ENCODE results near the gene NUP214.
"Not testable (repeated sequence)": the region's sequence is repeated elsewhere in the genome, so short reads cannot be mapped to it uniquely, and the experiment has no call there.

NUP214 gene

DNA sequence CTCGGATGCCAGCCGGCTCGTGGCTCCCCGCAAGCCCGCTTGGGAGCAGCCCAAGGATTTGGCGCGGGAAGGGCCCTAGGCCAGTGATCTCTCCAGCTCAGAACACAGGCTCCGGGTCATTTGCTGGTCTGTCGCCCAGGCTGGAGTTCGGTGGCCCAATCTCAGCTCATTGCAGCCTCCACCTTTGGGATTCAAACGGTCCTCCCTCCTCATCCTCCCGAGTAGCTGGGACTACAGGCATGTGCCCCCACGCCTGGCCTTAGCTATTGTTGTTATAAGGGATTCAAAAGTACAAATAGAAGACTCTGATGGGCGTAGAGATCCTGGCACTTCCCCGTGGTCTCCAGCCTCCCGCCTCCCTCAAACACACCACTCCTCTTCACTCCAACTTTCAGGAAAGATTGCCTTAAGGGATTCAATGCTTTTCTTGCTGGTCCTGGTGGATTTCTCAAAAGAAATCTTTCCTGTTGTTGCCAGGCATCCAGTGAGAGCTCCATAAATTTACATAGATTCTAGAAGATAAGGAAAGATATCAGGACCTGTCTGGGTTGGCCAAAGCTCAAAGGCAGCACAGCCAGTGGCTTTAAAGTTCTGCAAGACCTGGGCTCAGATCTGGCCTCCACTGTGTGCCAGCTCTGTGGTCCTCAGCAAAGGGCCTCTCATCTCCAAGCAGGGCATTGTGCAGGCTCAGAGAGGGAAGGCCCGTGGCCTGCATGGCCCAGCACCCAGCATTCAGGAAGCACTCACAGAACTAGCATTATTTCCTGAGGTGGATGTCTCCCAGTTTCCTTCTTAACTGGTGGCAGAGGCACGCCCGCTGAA, 28.0 kb upstream of the NUP214 start:
- no peak for DNase-seq

DNA sequence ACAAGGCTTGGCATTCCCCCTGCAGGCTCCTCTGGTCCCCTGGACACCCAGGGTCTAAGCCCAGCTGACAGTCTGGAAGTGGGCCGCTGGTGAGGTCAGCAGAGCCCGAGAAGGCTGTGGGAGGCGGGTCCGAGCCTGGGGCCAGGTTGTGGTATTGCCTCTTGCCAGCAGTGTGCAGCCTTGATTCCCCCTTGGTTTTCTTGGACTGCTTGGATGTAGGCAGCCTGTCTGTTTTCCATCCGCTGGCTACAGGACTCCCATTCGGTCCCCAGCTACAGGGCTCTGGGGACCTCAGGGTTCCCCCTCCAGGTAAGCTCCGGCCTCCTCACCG, 27.5 kb upstream of the NUP214 start:
- DNase-seq, result no peak

DNA sequence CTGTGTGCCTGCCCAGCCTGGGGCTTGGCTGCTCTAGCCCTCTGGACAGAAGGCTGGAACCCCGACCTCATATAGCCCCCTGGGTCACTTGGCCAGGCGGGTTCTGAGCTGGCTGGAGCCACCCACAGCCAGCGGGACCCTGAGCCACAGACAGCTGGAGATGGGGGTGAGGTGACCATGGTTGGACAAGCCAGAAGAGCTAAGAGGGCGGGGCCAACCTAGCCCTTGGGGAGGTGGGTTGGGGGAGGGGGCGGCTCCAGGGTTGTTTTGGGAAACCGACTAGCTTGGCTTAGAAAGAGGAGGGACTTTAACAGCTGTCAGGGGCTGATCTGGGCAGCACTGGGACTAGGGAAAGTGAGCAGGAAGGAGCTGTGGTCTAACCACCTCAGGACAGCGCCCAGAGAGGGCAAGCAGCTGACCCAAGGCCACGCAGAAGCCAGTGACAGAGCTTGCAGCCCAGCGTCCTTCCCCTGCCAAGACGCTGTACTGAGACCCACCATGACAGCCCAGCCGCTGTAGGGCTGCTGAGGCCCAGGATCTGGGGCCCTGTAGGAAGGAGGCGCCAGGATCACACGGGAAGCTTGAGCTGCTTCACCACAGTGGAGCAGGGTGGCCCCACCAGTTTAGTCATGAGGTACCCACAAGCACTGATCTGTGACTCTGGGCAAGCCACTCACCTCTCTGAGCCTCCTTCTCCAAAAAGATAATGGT, 26.8 kb upstream of the NUP214 start:
- DNase-seq, result no peak

DNA sequence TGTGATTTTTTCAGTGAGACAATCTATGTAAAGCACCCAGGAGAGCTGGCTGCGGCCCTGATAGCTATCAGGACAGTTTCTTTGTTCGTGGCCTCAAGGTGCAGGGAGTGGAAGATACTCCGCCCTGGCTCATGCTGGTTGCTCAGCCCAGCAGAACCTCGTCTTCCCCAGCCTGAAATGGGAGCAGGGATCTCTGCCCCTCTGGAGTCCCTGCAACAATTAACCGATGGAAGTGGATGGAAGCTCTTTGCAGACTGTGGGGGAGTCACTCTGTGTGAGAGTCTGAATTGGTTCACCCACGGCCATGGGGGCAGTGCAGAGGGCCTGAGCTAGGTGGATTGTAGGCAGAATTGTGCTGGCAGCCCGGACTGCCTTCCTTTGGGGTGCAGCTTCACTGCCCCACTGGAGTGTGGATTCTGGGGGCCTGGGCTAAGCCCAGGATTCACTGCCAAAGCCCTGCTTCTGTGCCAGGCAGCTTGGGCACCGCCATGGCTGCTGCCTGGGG, 26.2 kb upstream of the NUP214 start:
- DNase-seq, result no peak

DNA sequence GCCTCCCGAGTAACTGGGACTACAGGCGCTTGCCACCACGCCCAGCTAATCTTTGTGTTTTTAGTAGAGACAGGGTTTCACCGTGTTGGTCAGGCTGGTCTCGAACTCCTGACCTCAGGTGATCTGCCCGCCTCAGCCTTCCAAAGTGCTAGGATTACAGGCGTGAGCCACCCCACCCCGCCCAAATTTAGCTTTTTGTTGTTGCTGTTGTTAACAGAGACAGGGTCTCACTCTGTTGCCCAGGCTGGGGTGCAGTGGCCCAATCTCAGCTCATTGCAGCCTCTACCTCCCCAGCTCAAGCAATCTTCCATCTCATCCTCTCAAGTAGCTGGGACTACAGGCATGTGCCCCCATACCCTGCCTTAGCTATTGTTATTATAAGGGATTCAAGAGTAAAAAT, 25.5 kb upstream of the NUP214 start:
- DNase-seq, result not testable (repeated sequence)

DNA sequence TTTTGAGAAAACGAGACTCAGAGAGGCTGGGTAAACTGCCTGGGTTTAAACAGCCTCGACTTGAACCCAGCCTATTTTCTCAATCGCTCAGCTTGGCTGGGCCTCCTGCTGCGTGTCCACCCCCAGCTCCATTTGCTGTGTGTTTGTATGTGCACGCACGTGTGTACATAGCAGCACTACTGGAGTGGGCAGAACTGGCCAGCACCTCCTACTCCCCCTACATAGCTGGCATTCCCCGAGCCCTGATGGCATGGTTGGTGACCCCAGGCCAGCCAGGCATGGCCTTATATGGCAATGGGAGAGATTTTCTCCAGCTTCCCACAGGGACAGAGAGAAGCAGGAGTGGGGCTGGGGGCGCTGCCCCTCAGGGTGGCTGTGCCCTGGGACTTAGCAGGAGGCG, 24.9 kb upstream of the NUP214 start:
- DNase-seq, result no peak

DNA sequence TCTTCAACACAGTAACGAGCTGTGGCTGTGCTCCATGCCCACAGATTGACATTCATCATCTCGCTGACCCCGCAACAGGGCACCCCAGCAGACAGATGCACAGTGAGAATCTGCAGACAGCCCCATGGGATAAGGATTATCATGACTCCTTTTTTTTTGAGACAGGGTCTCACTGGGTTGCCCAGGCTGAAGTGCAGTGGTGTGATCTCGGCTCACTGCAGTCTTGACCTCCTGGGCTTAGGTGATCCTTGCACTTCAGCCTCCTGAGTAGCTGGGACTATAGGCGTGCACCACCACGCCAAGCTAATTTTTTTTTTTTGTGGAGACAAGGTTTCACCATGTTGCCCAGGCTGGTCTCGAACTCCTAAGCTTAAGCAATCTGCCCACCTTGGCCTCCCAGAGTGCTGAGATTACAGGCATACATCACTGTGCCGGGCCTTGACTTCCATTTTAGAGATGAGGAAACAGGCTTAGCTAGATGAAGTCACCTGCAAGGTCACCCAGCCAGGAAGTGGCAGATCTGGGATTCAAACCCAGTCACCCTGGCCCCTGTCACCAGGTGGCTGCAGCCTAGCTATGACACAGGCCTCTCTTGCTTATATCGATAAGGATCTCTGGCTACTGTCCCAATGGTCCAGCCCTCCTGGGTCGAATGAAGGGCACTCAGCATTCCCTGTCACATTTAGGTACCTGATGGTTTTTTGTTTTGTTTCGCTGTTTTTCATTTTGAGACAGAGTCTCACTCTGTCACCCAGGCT, 24.0 kb upstream of the NUP214 start:
- no peak for DNase-seq

DNA sequence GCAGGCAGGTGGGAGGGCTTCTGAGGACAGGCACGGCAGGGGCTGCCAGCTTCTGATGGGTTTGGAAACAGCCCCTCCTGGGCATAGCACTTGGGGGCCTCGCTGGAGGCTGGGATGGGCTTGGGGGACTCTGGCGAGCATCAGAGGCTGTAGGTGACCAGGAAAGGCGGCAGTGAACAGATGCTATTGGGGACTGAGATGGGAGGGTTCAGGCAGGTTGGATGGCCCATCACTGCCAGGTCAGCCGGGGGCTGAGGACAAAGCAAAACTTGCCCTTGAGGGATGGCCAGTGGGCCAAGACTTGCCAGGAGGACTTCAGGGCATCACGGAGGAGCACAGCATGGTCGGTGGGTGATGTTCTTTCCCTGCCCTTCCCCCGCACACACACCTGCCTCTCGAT, 22.4 kb upstream of the NUP214 start:
- no peak for DNase-seq

DNA sequence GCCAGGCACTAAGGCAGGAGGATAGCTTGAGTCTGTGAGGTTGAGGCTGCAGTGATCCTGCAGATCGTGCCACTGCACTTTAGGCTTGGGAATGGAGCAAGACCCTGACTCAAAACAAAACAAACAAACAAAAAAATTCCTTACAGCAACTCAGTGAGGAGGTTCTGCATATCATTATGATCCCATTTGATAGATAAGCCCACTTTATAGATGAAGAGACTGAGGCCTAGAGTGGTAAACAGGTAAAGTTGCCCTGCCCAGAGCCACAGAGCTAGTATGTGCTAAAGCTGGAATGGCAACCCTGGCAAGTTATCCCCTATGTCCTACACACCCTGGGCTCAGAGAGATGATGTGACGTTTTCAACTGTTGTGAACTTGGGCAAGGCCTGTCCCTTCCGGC, 21.9 kb upstream of the NUP214 start:
- DNase-seq, result no peak

DNA sequence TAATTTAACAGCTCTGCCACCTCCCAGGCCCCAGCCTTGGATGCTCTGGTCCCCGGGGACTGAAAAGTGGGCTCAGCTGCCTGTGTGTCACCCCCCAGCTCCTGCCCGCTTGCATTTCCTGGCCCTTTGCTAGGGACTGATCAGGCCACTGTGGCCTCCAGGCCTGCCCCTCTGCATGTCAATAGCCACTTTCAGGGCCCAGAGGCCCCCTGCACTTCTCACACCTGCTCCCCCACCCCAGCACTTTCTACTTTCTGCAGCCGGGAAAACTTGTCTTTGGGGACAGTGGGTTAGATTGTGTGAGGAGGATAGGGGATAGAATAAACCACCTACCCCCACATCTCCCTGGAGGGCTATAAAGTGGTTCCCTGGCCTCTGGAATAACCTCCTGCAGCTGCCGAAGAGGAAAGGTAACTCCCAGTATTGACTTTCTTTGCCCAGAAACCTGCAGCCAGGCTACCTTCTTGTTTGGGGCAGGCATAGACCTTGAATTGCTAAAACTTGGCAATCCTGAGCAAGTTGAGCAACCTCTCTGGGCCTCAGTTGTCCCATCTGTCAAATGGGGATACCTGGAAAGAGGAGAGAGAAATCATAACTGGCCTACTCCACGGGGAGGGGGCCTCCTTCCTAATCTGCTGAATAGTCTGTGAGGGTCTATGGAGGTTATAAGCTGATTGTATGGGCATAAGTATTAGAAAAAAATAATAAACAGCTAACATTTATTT, 21.2 kb upstream of the NUP214 start:
- DNase-seq, result no peak

DNA sequence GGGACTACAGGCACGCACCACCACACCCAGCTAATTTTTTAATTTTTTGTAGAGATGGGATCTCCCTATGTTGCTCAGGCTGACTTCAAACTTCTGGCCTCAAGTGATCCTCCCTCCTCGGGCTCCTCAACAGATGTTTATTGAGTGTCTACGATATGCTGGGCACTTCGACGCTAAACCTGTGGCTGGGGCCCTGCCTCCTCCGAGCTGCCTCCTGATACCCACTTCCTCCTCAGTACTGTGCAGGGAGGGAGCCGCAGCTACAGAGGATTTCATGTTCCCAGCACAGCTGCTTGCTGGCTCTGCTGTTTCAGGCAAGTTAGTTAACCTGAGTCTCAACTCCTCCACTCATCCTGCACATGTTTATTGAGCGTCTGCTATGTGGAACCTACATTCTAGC, 19.4 kb upstream of the NUP214 start:
- no peak for DNase-seq

DNA sequence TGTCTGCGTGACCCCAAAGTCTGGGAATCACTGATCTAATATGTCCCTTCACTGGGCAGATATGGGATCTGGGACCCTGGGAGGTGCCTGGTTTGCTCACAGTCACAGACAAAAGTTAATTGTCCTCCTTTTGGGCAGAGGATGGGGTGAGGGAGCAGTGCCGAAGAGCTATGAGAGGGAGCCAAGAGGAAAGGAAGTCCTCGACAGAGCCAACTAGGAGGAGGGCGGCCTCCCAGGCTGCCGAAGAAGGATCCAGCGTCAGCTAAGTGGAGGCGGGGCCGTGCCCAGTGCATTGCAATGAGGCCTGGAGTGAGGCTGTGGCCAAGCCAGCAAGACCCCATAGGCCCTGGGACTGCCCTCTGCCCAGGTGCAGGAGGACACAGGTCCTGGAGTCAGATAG, 17.6 kb upstream of the NUP214 start:
- no peak for DNase-seq

DNA sequence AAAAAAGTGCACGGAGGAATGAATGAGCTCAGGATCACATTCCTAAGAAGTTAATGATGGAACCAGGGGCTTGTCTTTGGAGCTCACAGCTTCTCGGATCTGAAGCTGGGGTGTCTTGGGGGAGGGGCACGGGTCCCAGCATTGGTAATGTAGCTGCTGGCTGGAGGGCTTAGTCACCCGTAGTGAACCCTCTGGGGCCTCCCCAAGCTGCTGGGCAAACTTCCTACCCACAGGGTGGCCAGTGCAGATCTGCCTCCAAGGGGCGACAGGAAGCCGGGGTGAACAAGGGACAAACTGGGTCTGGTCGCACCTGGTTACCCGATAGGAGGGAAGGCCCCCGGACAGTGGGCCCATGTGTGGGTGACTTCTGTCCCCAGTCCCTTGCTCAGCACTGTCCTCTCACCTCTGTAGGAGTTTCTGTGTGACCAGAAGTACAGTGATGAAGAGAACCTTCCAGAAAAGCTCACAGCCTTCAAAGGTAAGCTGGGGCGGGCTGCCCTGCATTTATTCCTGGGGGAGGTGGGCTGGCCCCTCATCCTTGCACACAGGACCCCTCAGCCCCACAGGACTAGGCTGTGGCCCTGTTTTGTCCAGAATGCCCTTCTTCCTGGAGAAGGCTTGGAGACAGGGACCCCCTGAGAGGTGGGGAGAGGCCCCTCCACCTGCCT, 14.1 kb upstream of the NUP214 start:
- DNase-seq, result no peak

DNA sequence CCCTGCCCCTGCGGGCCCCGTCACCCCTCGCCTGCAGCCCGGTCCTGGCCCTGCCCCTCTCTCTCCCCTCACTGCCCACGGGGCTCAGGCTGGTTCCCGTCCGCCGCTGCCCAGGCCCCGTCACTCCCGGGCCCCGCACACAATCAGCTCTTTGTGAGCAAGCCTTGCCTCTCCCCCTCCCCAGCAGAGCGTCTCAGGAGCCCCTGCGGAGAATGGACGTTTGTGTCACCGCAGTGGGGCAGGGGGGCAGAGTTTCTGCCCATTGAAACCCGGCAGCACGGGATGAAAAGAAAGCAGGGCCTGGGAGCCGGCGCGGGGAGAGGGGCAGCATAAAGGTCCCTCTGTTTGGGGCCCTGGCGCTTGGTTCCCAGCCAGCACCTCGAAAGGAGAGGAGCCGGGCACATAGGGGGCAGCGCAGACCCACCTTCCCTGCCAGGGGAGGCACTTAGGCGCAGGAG, 13.5 kb upstream of the NUP214 start:
- no peak for DNase-seq

DNA sequence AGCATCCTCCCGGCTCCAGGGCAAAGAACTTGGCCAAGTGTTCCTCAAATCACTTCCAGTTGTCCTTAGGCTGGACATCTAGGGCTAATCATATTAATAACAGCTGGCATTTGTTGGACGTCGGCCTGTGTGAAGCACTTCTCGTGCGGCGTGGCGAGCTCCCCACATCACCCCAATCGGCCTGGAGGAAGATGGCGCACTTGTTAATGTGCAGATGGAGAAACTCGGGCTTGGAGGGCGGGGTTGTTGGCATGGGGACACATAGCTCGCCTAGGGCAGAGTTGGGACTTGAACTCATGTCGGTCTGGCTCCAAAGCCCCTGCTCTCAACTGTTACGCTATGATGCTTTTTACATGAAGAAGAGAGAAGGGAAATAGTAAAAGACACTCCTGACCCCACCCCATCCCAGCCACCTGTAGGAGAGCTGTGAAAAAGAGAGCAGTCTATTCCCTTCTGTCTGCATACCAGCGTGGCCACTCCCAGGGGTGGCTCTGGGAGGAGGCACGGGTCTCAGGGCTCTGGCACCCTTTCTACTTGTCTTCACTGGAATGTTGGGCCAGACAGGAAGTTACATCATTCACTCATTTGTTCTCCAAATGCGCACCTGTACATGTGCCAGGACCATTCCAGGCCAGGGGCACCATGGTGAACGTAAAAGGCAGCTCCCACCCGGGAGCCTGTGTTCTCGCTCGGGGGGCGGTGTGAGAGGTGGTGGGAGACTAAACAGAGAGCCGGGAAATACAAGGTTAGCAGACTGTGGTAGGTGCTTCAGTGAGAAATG, 12.8 kb upstream of the NUP214 start:
- DNase-seq, result no peak

DNA sequence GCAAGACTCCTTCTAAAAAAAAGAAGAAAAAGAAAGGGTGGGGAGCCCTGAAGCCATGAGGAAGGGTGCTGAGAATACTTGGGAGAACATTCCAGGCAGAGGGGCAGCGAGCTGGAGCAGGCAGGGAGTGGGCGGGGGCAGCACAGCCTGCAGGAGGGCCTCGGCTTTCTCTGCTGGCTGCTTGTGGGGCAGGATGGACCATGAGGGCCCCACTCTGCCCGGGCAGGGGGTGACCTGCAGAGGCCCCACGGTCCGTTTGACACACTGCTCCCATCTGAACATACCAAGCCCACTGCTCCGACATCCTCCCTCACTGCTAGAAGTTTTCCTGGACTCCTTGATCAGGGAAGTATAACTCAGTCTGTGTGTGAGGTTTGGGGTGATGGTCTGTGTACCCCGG, 11.7 kb upstream of the NUP214 start:
- no peak for DNase-seq

DNA sequence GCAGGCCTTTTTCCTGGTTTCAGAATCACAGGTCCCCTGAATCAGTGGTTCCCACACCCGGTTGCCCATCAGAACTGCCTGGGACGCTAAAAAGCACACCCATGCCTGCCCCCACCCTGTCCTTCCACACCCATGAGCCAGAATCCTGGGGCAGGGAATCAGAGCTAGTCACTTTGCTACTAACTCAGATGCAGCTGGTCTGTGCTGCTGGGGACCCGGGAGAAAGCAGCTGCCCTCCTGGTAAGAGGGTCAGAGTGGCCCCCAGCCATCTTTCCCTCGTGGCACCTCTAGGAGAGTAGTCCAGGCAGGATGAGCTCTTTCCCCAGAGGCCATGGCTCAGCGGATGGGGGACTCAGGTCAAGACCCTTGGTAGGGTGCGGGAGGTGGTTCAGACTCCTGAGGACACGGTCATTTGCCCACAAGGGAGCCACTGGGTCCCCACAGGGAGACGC, 11.3 kb upstream of the NUP214 start:
- no peak for DNase-seq

DNA sequence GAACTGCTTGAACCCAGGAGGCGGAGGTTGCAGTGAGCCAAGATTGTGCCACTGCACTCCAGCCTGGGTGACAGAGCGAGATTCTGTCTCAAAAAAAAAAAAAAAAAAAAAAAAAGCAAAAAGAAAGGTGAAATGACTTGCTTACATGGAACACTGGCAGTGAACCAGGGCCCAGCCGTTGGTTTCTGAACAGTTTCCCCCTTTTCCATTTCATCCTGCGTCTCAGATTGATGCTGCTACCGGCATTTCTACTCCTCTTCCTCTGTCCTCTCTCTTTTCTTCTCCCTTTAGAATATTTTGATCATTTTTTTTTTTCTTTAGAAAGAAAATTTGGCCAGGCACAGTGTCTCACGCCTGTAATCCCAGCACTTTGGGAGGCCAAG, 10.0 kb upstream of the NUP214 start:
- DNase-seq, result not testable (repeated sequence)

DNA sequence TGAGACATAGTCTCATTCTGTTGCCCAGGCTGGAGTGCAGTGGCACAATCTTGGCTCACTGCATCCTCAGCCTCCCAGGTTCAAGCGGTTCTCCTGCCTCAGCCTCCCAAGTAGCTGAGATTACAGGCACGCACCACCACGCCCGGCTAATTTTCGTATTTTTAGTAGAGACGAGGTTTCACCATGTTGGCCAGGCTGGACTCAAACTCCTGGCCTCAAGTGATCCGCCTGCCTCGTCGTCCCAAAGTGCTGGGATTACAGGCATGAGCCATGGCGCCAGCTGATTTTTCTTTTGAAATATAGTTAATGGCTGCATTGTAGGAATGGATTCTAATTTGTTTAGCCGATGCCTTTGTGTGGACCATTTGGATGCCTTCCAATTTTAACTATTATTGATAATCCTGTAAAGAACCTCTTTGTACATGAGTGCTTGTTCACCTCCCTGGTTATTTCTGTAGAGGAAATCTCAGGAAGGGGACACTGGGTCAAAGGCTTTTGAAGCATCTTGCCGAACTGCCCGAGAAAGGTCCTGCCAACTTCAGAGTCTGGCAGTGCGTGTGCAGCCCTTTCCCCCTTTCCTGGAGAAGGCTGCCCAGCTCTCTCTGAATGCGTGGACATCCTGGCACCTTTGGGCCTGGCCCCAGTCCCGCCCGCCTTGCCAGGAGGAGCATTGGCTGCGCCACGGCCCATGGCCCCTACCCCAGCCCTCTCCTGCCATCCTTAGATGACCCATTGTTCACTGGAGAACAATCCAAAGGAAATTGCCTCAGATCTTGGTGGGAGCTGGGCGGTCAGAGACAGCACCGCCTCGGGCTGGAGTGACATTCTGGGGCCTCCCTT, 8.9 kb upstream of the NUP214 start:
- DNase-seq, result no peak

DNA sequence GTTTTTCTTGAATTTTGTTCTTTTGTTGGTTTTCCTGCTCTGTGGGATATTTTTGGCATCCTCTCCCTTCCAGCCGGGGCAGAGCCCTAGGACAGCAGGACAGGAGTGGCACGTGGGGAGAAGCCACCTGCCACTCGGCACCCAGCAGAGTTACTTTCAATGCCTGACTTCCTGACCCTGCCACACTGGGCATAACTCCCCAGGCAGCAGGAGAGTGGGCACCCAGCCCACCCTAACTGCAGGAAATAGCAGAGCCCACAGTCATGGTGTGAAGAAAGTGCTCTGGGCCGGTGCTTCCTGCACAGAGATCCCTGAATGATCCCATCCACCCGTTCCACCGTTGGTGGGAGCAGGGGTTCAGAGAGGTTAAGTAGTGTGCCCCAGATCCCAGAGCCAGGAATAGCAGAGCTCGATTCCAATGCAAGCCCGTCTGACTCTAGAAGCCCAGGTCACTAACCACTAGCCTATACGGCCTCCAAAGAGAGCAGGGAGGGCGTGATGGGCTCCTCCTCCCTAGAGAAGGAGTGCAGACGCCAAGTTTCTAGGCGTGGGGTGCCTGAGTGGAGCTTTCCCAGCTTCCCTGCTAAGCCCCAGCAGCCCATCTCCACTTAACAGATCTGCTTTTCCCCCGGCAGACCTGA, 8.1 kb upstream of the NUP214 start:
- DNase-seq, result no peak

Data from NCI-H1694 (cell line).